EL (cell line): Measurements from ENCODE around the gene SST.

ENCODE experiments used
- DNase-seq: peaks from one replicate; pipeline ENCODE4 v3.0.0-alpha.2; 2016

The SST gene

DNA sequence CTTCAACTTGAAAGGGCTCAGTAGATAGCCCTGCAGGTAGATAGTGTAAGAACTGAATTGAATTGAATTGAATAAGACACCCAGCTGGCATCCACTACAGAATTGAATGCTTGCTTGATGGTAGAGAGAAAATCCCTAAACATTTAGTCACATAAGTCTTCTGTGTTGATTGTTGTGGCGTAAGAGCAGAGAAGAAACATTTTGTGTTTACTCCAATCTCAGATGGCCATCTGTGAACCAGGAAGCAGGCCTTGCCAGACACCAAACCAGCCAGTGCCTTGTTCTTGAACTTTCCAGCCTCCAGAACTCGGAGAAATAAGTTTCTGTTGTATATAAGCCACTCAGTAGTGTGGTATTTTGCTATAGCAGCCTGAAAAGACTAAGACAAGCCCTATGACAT, 43.6 kb downstream of the SST start:
- no peak for DNase-seq

DNA sequence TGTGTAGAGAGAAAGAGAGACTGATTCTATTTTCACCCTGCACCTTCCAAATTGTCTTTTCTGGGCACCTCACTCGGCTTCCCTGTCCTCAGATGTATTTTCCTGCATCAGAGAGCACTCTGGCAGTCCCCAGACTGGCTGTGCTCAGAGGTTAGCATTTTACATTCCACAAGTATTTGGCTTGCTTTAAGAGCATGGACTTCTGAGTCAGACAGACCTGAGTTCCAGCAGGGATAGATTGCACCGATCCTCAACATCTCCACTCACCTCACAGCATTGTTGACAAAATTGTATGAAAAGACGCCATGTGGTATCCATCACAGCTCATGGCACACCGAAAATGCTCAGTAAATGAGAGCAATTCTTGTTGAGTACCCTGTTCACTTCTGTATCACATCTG, 45.6 kb downstream of the SST start:
- DNase-seq = peak; percentile 3

DNA sequence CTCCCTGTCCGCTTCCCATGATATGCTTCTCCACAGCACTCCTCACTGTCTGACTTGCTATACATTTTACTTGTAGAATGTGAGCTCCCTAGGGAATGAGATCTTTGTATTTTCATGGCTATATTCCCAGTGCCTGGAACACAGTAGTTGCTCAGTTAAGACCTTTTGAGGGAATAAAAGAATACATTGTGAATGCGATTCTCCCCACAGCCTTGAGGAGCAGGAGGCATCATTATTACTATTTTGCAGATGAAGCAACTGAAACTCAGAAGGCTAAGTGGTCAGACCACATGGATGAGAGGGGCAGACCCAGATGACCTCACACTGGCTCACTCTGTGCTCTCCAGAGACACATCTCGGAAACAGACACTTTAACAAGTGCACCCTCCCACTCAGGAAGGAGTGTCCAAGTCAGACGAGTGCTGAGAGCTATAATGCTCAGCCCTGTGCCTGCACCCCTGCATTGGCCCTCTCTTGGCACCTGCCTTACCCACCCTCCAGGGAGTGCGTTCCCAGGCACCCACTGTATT, 46.8 kb downstream of the SST start:
- no peak for DNase-seq

DNA sequence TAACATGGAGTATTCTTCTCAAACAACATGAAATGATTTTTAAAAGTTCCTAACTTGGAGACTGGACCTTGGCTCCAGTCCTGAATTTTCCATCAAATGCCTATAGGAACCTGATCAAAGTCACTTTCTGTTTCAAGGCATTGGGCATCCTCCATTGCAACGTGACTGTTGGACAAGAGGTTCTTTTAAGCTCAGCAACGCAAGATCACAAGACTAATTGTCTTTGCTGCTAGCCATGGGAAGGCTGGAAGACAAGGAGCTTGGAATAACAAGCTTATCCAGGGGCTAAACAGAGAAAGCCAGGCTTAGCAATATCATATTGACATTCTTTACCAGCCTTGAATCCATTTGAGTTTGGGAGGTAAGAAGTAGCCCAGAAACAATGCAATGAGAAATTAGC, 48.3 kb downstream of the SST start:
- DNase-seq = no peak

DNA sequence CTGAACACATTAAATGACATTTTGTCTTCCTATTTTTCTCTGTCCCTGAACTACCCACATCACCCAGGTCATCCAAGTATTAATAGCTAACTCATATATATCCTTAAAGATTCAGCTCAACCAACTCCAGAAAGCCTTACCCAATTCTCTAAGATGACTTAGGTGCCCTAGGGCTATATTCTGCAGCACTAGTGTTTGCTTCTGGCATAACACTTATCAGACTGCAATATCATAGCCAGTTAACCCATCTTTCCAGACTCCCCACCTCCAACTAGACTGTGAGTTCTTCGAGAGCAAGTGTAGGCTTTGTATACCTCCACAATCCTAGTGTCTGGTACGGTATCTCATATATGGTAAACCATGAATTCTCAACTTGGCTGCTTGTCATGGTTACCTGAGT, 50.7 kb downstream of the SST start:
- no peak for DNase-seq
